AG09319 (cell line): ENCODE measurements around the gene ADPRM.

Experiments
- DNase-seq: peaks from one replicate; pipeline ENCODE4 v3.0.0-alpha.2; 2010; ENCODE audit warnings: low read depth; ENCODE audit errors: extremely low read depth
- CTCF ChIP-seq: IDR thresholded peaks from 2 replicates; pipeline ENCODE4 v1.5.1; 2011; ENCODE audit warnings: low read depth, mild to moderate bottlenecking, inconsistent platforms, low read length, moderate library complexity

The ADPRM gene

DNA sequence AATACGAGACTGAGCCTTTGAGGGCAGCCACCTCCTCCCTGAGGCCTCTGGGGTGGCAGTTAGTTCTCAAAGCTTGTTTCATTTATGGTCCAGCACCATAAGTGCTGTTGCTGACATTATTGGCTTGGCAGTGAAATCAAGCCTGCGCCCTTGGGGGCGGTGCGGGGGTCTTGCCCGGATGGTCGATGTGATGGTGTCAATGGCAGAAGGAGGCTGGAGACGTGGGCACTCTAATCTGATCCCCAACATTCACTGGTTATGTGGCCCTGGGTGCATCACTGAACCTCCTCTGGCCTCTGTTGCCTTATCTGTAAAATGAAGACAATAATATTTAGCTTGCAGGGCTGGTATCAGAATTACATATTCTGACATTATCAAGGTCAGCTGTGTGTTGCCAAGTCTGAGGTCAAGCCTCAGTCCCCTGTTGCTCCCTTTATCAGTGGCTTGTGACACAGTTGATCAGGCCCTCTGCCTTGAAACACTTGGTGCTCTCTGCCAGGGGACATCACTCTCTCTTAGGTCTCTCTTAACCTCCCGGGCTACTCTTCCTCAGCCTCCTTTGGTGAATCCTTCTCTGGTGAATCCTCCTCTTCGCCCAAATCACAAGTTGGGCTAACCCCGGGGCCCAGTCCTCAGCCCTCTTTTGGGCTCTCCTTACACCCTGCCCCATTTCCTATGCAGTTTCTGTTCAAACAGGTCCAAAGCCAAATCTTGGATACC lies 44.2 kb downstream of the ADPRM start:
- no peak for TF ChIP-seq CTCF
- DNase-seq, result no peak

GRCh38 chr17:10742431-10742830 lies 45.0 kb downstream of the ADPRM start:
- DNase-seq, result no peak
- TF ChIP-seq CTCF, result no peak

GRCh38 chr17:10743316-10744009 lies 46.1 kb downstream of the ADPRM start:
- TF ChIP-seq CTCF, result no peak
- peak; percentile 52 for DNase-seq

- TF ChIP-seq CTCF, result no peak
- DNase-seq, result no peak
Observed at GRCh38 chr17:10744501-10745000, 47.2 kb downstream of the ADPRM start.

- no peak for TF ChIP-seq CTCF
- DNase-seq, result no peak
Observed at GRCh38 chr17:10745231-10745630, 47.8 kb downstream of the ADPRM start.

- DNase-seq, result no peak
- TF ChIP-seq CTCF, result no peak
Observed at GRCh38 chr17:10748531-10749181, 51.3 kb downstream of the ADPRM start.

- no peak for DNase-seq
- TF ChIP-seq CTCF, result no peak
Observed at GRCh38 chr17:10750210-10750609, 52.8 kb downstream of the ADPRM start.
